Measurements from ENCODE around the gene ZNF91.
"Not testable (repeated sequence)": the region's sequence is repeated elsewhere in the genome, so short reads cannot be mapped to it uniquely, and the experiment has no call there.

The ZNF91 gene

GRCh38 chr19:23394511-23394910 lies 760 bp downstream of the ZNF91 start:
- FAIRE-seq, result no peak

- FAIRE-seq, result no peak
Measured at GRCh38 chr19:23393121-23393520, 2.1 kb downstream of the ZNF91 start.

DNA sequence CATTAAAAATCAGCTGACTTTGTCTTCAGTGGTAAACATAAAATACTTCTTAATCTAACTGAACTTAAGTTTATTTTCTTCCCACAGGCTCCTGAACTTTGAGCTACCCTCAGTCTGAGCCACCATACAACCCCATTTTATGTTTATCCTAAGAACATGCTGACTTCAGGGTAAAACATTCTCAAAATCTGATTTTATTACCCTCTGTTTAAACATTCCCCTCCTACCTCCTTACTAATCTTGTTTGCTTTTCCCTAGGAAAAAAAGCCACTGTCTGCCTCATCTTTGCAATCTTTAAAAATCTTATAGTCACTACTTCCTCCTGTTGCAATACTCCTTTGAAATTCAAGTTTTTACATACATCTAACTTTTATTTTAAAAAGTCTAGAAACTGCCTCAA lies 4.0 kb downstream of the ZNF91 start:
- FAIRE-seq, result no peak

DNA sequence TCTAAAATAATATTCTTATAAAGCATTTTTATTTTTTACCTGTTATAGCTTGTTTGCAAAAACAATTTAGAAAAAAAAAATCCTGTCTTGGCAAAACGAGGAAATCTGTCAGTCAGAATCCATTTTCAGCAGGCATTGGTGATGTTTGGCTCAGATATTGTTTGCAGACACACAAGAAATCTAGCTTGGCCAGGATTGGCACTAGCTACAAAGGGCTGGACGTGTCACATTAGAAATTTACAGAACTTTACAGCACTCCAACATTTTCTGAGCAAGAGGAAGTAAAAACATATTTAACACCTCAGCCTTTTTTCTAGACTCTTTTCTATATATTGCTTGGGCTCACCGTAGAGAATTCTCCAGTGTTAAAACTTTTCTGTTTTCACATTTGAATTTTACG lies 9.9 kb downstream of the ZNF91 start:
- FAIRE-seq, result no peak

DNA sequence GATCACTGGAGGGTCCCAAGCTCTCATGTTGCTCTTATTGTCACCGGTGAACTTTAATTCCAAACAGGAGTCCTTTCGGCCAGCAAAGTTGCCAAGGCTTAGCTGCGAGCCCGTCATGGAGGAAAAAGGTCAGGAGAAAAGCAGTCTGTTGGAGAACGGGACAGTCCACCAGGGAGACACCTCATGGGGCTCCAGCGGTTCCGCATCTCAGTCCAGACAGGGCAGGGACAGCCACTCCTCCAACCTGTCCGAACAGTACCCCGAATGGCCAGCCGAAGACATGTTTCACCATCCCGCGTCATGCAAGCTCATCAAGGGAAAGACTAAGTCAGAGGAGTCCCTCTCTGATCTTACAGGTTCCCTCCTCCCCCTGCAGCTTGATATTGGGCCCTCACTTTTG lies 10.4 kb downstream of the ZNF91 start:
- FAIRE-seq, result no peak

DNA sequence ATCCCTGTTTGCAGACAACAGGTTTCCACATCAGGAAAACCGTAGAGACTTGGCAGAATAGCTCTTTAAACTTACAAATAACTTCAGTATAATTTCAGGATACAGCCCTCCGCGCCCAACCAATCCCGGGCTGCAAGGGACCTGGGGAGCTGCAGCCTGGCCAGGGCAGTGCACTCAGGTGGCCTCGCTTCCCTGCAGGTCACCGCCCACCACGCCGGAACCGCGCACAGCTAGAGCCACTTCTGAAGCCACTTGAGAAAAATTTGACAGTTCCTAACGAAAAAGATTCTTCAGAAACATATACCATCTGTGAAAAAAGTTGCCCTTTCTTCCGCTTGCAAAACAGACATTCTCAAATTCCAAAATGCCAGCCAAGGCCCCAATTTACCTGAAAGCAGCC lies 11.1 kb downstream of the ZNF91 start:
- no peak for FAIRE-seq

DNA sequence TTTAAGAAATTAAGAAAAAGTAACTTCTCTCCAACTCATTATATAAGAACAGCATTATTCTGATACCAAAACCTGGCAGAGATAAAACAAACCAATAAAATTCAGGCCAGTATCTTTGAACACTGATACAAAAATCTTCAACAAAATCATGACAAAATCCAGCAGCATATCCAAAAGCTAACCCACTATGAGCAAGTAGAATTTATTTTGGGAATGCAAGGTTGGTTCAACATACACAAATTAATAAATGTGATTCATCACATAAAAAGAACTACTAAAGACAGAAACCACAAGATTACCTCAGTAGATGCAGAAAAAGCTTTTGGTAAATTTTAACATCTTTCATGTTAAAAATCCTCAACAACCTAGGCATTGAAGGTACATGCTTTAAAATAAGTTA lies 12.3 kb downstream of the ZNF91 start:
- FAIRE-seq, result no peak

- FAIRE-seq, result no peak
Measured at GRCh38 chr19:23381114-23381513, 14.2 kb downstream of the ZNF91 start.

DNA sequence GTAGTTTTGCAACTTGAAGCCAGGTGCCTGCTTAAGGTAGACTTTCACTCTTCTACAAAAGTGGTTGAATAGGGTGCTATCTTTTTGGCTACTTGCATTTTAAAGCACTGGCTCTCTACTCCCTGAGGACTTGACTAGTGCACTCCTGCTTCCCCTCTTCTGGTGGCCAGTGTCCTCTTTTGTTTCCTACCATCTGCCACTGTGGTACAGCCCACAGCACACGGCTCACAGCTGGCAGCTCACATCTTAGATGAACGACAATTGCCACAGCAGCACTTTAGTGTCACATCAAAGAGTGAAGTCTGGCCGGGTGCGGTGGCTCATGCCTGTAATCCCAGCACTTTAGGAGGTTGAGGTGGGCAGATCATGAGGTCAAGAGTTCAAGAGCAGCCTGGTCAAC lies 15.6 kb downstream of the ZNF91 start:
- FAIRE-seq, result not testable (repeated sequence)

- no peak for FAIRE-seq
Measured at GRCh38 chr19:23378948-23379347, 16.3 kb downstream of the ZNF91 start.

DNA sequence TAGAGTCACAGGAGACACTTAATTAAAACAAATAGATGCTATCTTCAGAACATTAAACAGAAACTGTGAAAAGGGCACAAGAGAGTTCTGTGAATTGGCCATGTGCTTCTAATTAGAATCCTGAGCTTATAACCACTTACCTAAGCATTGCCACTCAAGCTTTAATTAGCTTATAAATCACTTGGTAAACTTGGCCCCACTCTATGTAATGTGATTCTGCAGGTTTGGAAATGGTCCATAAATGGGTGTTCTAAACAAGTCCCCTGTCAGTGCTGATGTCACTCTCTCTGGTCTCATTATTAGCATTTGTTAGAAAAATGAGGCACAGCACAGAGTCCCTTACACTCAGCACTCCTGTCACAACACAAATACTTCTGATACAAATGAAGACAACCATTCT lies 18.0 kb downstream of the ZNF91 start:
- no peak for FAIRE-seq

DNA sequence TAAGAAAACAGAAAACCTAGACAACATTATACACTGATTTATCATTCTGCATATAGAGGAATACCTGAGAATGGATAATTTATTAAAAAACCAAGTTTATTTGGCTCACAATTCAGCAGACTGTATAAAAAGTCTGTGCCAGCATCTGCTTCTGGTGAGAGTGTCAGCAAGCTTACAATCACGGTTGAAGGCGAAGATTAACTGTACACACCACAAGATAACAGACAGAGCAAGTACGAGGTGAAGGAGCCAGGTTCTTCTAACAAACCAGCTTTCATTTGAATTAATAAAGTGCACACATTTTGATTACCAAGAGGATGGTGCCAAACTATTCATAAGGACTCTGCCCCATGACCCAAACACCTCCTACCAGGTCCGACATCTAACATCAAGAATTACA lies 28.8 kb downstream of the ZNF91 start:
- FAIRE-seq, result no peak

GRCh38 chr19:23366031-23366430 lies 29.2 kb downstream of the ZNF91 start:
- not testable (repeated sequence) for FAIRE-seq

- no peak for FAIRE-seq
Measured at GRCh38 chr19:23365222-23365621, 30.0 kb downstream of the ZNF91 start.

DNA sequence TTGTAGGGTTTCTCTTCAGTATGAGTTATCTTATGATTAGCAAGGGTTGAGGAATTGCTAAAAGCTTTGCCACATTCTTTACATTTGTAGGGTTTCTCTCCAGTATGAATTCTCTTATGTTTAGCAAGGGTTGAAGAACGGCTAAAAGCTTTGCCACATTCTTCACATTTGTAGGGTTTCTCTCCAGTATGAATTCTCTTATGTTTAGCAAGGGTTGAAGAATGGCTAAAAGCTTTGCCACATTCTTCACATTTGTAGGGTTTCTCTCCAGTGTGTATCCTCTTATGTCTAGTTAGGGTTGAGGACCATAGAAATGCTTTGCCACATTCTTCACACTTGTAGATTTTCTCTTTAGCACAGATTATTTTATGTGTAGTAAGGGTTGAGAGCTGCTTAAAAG lies 33.4 kb downstream of the ZNF91 start:
- FAIRE-seq, result not testable (repeated sequence)

GRCh38 chr19:23351806-23352205 lies 43.5 kb downstream of the ZNF91 start:
- FAIRE-seq, result no peak

DNA sequence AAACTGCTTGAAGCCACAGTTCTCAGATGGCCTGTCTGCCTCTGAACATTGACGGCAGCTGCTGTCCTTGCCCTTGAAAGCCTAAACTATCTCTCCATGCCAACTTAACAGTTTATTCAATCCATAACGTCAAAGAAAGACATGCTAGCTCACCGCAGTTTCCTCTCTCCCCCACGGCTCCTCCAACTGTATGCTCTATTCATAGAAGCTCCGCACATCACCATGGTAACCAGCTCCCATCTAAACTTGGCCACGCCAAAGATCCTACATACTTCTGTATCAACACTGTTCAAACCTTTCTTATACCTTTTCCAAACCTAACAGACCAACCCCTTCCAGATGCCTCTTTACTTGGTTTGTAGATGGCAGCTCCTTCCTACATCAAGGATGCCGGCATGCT lies 48.6 kb downstream of the ZNF91 start:
- FAIRE-seq, result no peak

DNA sequence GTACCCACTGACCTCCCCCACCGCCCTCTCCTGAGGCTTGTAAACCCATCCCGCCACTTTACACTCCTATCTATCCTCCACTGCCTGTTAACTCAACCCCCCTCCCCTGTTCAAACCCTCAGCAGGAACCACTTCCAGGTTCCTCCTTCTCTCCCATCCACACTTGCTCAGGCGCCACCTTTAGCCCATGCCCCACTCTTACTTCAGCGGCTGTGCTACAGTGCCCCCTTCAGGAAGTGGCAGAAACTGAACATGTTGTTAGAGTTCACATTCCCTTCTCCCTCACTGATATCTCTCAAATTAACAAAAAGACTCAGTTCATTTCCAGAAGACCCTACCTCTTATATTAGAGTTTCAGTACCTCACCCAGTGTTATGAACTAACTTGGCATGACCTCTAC lies 49.4 kb downstream of the ZNF91 start:
- no peak for FAIRE-seq

GRCh38 chr19:23343434-23344010 lies 51.7 kb downstream of the ZNF91 start:
- no peak for FAIRE-seq

DNA sequence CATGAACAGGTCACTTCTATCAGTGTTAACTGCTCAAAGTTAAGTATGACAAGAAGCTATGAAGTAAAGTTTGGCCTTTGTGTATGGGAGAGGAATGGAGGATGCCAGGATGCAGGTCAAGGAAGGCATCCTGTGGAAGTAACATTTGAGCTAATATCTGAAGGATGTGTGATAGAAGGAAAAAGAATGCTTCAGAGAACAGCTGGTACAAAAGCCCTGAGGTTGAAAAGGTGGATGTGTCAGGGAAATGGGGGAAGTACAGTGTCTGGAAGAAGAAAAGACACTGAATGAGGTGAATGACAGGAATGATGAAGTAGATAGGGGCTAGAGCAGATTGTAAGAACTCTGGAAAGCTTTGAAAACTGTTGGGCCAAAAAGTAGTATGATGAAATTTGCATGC lies 67.1 kb downstream of the ZNF91 start:
- no peak for FAIRE-seq

GRCh38 chr19:23321953-23322549 lies 73.2 kb downstream of the ZNF91 start:
- no peak for FAIRE-seq

DNA sequence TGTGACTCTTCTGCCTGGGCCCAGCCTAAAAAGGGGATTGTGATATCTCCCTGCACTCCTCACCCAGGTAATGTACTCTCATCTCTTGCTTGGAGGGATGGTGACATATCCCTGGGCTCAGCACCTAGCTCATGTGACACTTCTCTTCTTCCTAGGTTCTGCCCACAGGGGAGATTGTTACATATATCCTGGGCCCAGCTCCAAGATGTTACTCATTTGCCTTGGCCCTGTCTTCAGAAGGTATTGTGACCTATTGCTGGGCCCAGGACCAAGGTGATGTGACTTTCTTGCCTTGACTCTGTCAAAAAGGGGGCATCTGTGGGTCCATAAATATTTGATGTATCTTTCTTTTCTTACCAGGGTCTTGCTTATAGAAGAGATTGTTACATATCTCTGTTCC lies 73.9 kb downstream of the ZNF91 start:
- not testable (repeated sequence) for FAIRE-seq

GRCh38 chr19:23319571-23319970 lies 75.7 kb downstream of the ZNF91 start:
- not testable (repeated sequence) for FAIRE-seq

DNA sequence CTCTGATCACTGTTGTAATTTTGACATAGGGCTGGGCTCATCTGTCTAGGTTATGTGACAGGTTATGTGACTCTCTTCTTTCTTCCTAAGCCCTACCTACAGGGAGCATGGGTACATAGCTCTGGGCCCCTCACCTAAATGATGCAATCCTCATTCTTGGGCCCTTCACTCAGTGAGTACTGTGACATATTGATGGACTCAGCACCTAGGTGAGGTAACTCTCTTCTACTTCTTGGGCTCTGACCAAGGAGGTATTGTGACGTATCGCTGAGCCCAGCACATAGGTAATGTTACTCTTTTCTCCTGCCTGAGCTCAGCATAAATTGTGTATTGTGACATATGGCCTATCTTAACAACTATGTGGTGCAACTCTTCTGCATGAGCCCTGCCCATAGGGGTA lies 76.3 kb downstream of the ZNF91 start:
- not testable (repeated sequence) for FAIRE-seq

- FAIRE-seq, result no peak
Measured at GRCh38 chr19:23318143-23318542, 77.1 kb downstream of the ZNF91 start.

Measured in TTC549 (cell line).